ENCODE data around the gene KLF5. TPM values are rescaled to one million over a fixed set of nuclear protein-coding genes. Genes with fewer than 3 reads are reported as not detected.

Gene KLF5
- total RNA-seq, 4 donors from 2014 or later: 2.3 to 8.3 (median 4.7) TPM

DNA sequence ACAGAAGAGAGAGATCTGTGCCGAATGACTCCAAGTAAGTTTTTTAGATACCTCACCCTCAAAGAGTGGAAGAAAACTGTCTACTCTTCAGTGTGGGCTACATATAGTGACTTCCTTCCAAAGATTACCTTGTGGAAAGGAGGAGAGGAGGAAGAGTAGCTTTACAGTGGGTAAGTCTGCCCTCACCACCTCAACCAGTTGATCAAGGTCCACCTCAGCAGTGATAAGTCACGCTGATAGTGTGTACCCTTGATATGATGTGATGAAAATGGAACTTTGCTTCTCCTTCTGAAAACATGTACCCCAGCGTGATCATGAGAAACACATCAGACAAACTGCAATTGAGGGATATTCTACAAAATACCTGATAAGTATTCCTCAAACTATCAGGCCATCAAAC lies 20.6 kb downstream of the KLF5 start:
- H3K4me3 ChIP-seq: no peak overlapping the region
- 89% methylated on average over 3 of the region's 3 CpGs for WGBS
- intact Hi-C loops (cut with DNase I): no loop called here

GRCh38 chr13:73081256-73081915 lies 22.6 kb downstream of the KLF5 start:
- intact Hi-C loops (cut with DNase I): no loop called here
- H3K27ac ChIP-seq (replicated peaks in 1 of 4): no peak overlapping the region
- no peak for TF ChIP-seq EP300 (IDR thresholded peaks at IDR 0.05)
- no peak for TF ChIP-seq POLR2A (IDR thresholded peaks at IDR 0.05; ENCODE audit: low read depth)
- no peak for TF ChIP-seq POLR2AphosphoS5 (IDR thresholded peaks at IDR 0.05)
- TF ChIP-seq, protein P1, sequence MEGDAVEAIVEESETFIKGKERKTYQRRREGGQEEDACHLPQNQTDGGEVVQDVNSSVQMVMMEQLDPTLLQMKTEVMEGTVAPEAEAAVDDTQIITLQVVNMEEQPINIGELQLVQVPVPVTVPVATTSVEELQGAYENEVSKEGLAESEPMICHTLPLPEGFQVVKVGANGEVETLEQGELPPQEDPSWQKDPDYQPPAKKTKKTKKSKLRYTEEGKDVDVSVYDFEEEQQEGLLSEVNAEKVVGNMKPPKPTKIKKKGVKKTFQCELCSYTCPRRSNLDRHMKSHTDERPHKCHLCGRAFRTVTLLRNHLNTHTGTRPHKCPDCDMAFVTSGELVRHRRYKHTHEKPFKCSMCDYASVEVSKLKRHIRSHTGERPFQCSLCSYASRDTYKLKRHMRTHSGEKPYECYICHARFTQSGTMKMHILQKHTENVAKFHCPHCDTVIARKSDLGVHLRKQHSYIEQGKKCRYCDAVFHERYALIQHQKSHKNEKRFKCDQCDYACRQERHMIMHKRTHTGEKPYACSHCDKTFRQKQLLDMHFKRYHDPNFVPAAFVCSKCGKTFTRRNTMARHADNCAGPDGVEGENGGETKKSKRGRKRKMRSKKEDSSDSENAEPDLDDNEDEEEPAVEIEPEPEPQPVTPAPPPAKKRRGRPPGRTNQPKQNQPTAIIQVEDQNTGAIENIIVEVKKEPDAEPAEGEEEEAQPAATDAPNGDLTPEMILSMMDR (IDR thresholded peaks at IDR 0.05): no peak
- DNase-seq (ENCODE audit: extremely low spot score): no peak
- H3K27me3 ChIP-seq: no peaks in the 10 kb centered on the region
- H3K4me3 ChIP-seq: no peak overlapping the region
- peaks cover 0 to 3% (median 0%) of the 10 kb centered on the region in 4 donors for H3K9me3 ChIP-seq
- H3K36me3 ChIP-seq: peaks cover 0 to 7% (median 1%) of the 10 kb centered on the region in 4 donors
- no peaks in the 10 kb centered on the region for H3K4me1 ChIP-seq
- WGBS: 86% methylated on average over 3 of the region's 4 CpGs

More for the DNA sequence above, 20.6 kb downstream of the KLF5 start:
- no peak for DNase-seq (ENCODE audit: extremely low spot score)
- no peaks in the 10 kb centered on the region for H3K27me3 ChIP-seq
- TF ChIP-seq EP300 (IDR thresholded peaks at IDR 0.05) (no peak), POLR2A (IDR thresholded peaks at IDR 0.05; ENCODE audit: low read depth) (no peak), POLR2AphosphoS5 (IDR thresholded peaks at IDR 0.05) (no peak)
- TF ChIP-seq, protein P1 (IDR thresholded peaks at IDR 0.05): no peak
- H3K27ac ChIP-seq (replicated peaks in 1 of 4): no peak overlapping the region
- no peaks in the 10 kb centered on the region for H3K4me1 ChIP-seq
- H3K36me3 ChIP-seq: peaks cover 0 to 11% (median 8%) of the 10 kb centered on the region in 4 donors
- no peaks in the 10 kb centered on the region for H3K9me3 ChIP-seq

DNA sequence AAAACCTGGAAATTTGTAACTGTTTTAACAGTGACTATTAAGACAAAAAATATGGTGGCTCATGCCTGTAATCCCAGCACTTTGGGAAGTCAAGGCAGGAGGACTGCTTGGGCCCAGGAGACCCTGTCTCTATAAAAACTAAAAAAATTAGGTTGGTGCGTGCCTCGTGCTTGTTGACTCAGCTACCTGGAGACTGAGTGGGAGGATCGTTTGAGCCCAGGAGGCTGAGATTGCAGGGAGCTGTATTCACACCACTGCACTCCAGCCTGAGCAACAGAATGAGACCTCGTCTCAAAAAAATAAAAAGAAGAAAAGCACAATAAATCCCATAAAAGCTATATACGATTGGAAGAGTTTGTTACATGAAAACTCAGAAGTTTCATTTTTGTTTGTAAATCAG lies 23.7 kb downstream of the KLF5 start:
- Histone ChIP-seq H3K4me1 (no peaks in the 10 kb centered on the region), H3K36me3 (peaks cover 0 to 3% (median 1%) of the 10 kb centered on the region in 4 donors), H3K4me3 (no peak overlapping the region), H3K27ac (replicated peaks in 1 of 4) (no peak overlapping the region), H3K27me3 (no peaks in the 10 kb centered on the region), H3K9me3 (peaks cover 0 to 3% (median under 1%) of the 10 kb centered on the region in 4 donors)
- intact Hi-C loops (cut with DNase I): no loop called here
- DNase-seq (ENCODE audit: extremely low spot score): no peak
- TF ChIP-seq, protein P1 (IDR thresholded peaks at IDR 0.05): no peak
- TF ChIP-seq POLR2AphosphoS5 (IDR thresholded peaks at IDR 0.05): no peak
- TF ChIP-seq EP300 (IDR thresholded peaks at IDR 0.05): no peak
- TF ChIP-seq POLR2A (IDR thresholded peaks at IDR 0.05; ENCODE audit: low read depth): no peak
- 66% methylated on average over 5 of the region's 5 CpGs for WGBS

DNA sequence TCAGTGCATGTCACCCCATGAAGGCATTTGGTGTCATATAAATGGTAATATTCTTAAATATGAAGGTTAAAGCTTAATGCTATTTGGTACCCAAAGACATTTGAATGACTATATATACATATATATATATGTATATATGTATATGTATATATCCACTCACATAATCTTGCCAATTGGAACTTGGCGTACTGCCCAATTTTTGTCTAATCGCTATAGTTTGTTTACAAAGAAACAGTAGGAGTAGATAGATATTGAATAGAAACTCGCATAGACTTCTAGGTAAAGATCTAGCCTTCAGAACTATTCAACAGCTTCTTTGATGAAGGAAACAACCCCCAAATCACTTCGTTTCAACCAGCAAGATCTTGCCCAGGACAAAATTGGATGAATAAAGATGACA lies 24.1 kb downstream of the KLF5 start:
- TF ChIP-seq, protein P1 (IDR thresholded peaks at IDR 0.05): no peak
- no peak for TF ChIP-seq POLR2AphosphoS5 (IDR thresholded peaks at IDR 0.05)
- TF ChIP-seq POLR2A (IDR thresholded peaks at IDR 0.05; ENCODE audit: low read depth): no peak
- TF ChIP-seq EP300 (IDR thresholded peaks at IDR 0.05): no peak
- Histone ChIP-seq H3K4me3 (no peak overlapping the region), H3K36me3 (peaks cover 0 to 3% (median 0%) of the 10 kb centered on the region in 4 donors), H3K4me1 (no peaks in the 10 kb centered on the region), H3K9me3 (peaks cover 0 to 5% (median 1%) of the 10 kb centered on the region in 4 donors), H3K27ac (replicated peaks in 1 of 4) (no peak overlapping the region), H3K27me3 (no peaks in the 10 kb centered on the region)
- DNase-seq (ENCODE audit: extremely low spot score): no peak
- 79% methylated on average over 4 of the region's 4 CpGs for WGBS
- intact Hi-C loops (cut with DNase I): no loop called here
